ENCODE results near the gene MGLL. TPM values are rescaled to one million over a fixed set of nuclear protein-coding genes. Genes with fewer than 3 reads are reported as not detected.

The MGLL gene
- 10 to 100 TPM; 24.7 to 47.2 (median 43.1) TPM for polyA plus RNA-seq
- long read RNA-seq, donor 1 = 0 reads
- long read RNA-seq, donor 2, full-length matches to known transcripts = 3 of 34 reads
- long read RNA-seq, donor 2, partial matches to known transcripts = 11 of 34 reads
- long read RNA-seq, donor 2, other reads (novel, unspliced or antisense) = 20 of 34 reads
- long read RNA-seq, donor 3, full-length matches to known transcripts = 5 of 5 reads
- long read RNA-seq, donor 3, partial matches to known transcripts = 0 of 5 reads
- long read RNA-seq, donor 3, other reads (novel, unspliced or antisense) = 0 of 5 reads
- long read RNA-seq, donor 4, full-length matches to known transcripts = 1 of 1 reads
- long read RNA-seq, donor 4, partial matches to known transcripts = 0 of 1 reads
- long read RNA-seq, donor 4, other reads (novel, unspliced or antisense) = 0 of 1 reads
- long read RNA-seq, donor 5, full-length matches to known transcripts = 6 of 6 reads
- long read RNA-seq, donor 5, partial matches to known transcripts = 0 of 6 reads
- long read RNA-seq, donor 5, other reads (novel, unspliced or antisense) = 0 of 6 reads
- long read RNA-seq, donor 6, full-length matches to known transcripts = 10 of 10 reads
- long read RNA-seq, donor 6, partial matches to known transcripts = 0 of 10 reads
- long read RNA-seq, donor 6, other reads (novel, unspliced or antisense) = 0 of 10 reads
- long read RNA-seq, donor 7 = 0 reads
- long read RNA-seq, donor 8, full-length matches to known transcripts = 2 of 2 reads
- long read RNA-seq, donor 8, partial matches to known transcripts = 0 of 2 reads
- long read RNA-seq, donor 8, other reads (novel, unspliced or antisense) = 0 of 2 reads
- long read RNA-seq, donor 9, full-length matches to known transcripts = 1 of 1 reads
- long read RNA-seq, donor 9, partial matches to known transcripts = 0 of 1 reads
- long read RNA-seq, donor 9, other reads (novel, unspliced or antisense) = 0 of 1 reads
- long read RNA-seq, donor 10, full-length matches to known transcripts = 18 of 24 reads
- long read RNA-seq, donor 10, partial matches to known transcripts = 6 of 24 reads
- long read RNA-seq, donor 10, other reads (novel, unspliced or antisense) = 0 of 24 reads

GRCh38 chr3:127822041-127822681 is at the start of gene MGLL:
Gene MGLL (minus strand): TSS chr3:127822515. CDS start chr3:127822318, 197 bp downstream.
- H3K4me1 ChIP-seq (ENCODE audit: control insufficient read depth in 3 of 3, insufficient read depth in 2 of 3, low read depth in 1 of 3, low read length in 2 of 3) = peaks cover 13 to 48% (median 15%) of the 10 kb centered on the region in 3 donors
- H3K9me3 ChIP-seq (ENCODE audit: control insufficient read depth in 2 of 2, insufficient read depth in 1 of 2, low read depth in 1 of 2, low read length in 1 of 2) = no peaks in the 10 kb centered on the region
- no peak for FAIRE-seq
- peaks cover 0 to 19% (median 0%) of the 10 kb centered on the region in 3 donors for H3K36me3 ChIP-seq (ENCODE audit: control insufficient read depth in 3 of 3, insufficient read depth in 2 of 3, low read depth in 1 of 3, low read length in 3 of 3)
- H3K4me3 ChIP-seq (ENCODE audit: low read depth in 1 of 3, low read length in 3 of 3) = peak within 1 kb of the TSS; percentile 48 to 87 (median 68)
- DNase-seq = peak in 1 of 2 donors; percentile 57
- peak within 1 kb of the TSS; percentile 68 to 91 (median 88) for H3K27ac ChIP-seq (ENCODE audit: low read depth in 1 of 3, low read length in 2 of 3)
- H3K27me3 ChIP-seq (ENCODE audit: control insufficient read depth in 3 of 3, insufficient read depth in 3 of 3, low read length in 3 of 3) = no peaks in the 10 kb centered on the region
- 1 to 3% (median 1%) methylated on average over 21 to 23 of the region's 23 CpGs for whole genome bisulfite sequencing, 3 donors

- no peaks in the 10 kb centered on the region for H3K36me3 ChIP-seq (ENCODE audit: control insufficient read depth in 3 of 3, insufficient read depth in 2 of 3, low read depth in 1 of 3, low read length in 3 of 3)
- no peaks in the 10 kb centered on the region for H3K9me3 ChIP-seq (ENCODE audit: control insufficient read depth in 2 of 2, insufficient read depth in 1 of 2, low read depth in 1 of 2, low read length in 1 of 2)
- WGBS, 3 donors = 67 to 88% (median 70%) methylated on average over 4 of the region's 4 CpGs
- H3K27me3 ChIP-seq (ENCODE audit: control insufficient read depth in 3 of 3, insufficient read depth in 3 of 3, low read length in 3 of 3) = peaks cover 0 to 2% (median 0%) of the 10 kb centered on the region in 3 donors
- H3K27ac ChIP-seq (ENCODE audit: low read depth in 1 of 3, low read length in 2 of 3) = no peak overlapping the region
- no peaks in the 10 kb centered on the region for H3K4me1 ChIP-seq (ENCODE audit: control insufficient read depth in 3 of 3, insufficient read depth in 2 of 3, low read depth in 1 of 3, low read length in 2 of 3)
- DNase-seq (no peak), FAIRE-seq (no peak)
- H3K4me3 ChIP-seq (ENCODE audit: low read depth in 1 of 3, low read length in 3 of 3) = no peak overlapping the region
Measured at GRCh38 chr3:127870156-127870555, 47.8 kb upstream of the MGLL start.

- Histone ChIP-seq H3K4me1 (ENCODE audit: control insufficient read depth in 3 of 3, insufficient read depth in 2 of 3, low read depth in 1 of 3, low read length in 2 of 3) (no peaks in the 10 kb centered on the region), H3K4me3 (ENCODE audit: low read depth in 1 of 3, low read length in 3 of 3) (no peak overlapping the region), H3K27ac (ENCODE audit: low read depth in 1 of 3, low read length in 2 of 3) (no peak overlapping the region), H3K36me3 (ENCODE audit: control insufficient read depth in 3 of 3, insufficient read depth in 2 of 3, low read depth in 1 of 3, low read length in 3 of 3) (no peaks in the 10 kb centered on the region), H3K27me3 (ENCODE audit: control insufficient read depth in 3 of 3, insufficient read depth in 3 of 3, low read length in 3 of 3) (peaks cover 0 to 2% (median 0%) of the 10 kb centered on the region in 3 donors), H3K9me3 (ENCODE audit: control insufficient read depth in 2 of 2, insufficient read depth in 1 of 2, low read depth in 1 of 2, low read length in 1 of 2) (no peaks in the 10 kb centered on the region)
- FAIRE-seq (no peak), DNase-seq (no peak)
Measured at GRCh38 chr3:127867986-127868385, 45.7 kb upstream of the MGLL start.

- Histone ChIP-seq H3K4me3 (ENCODE audit: low read depth in 1 of 3, low read length in 3 of 3) (no peak overlapping the region), H3K36me3 (ENCODE audit: control insufficient read depth in 3 of 3, insufficient read depth in 2 of 3, low read depth in 1 of 3, low read length in 3 of 3) (no peaks in the 10 kb centered on the region), H3K4me1 (ENCODE audit: control insufficient read depth in 3 of 3, insufficient read depth in 2 of 3, low read depth in 1 of 3, low read length in 2 of 3) (no peaks in the 10 kb centered on the region), H3K27me3 (ENCODE audit: control insufficient read depth in 3 of 3, insufficient read depth in 3 of 3, low read length in 3 of 3) (peaks cover 0 to 2% (median 0%) of the 10 kb centered on the region in 3 donors), H3K27ac (ENCODE audit: low read depth in 1 of 3, low read length in 2 of 3) (no peak overlapping the region), H3K9me3 (ENCODE audit: control insufficient read depth in 2 of 2, insufficient read depth in 1 of 2, low read depth in 1 of 2, low read length in 1 of 2) (no peaks in the 10 kb centered on the region)
- FAIRE-seq (no peak), DNase-seq (no peak)
- WGBS, 3 donors = 79 to 92% (median 83%) methylated on average over 2 of the region's 2 CpGs
Measured at GRCh38 chr3:127867412-127867811, 45.1 kb upstream of the MGLL start.

GRCh38 chr3:127865941-127866340 is 43.6 kb upstream of the MGLL start:
- H3K27ac ChIP-seq (ENCODE audit: low read depth in 1 of 3, low read length in 2 of 3) = no peak overlapping the region
- 65 to 81% (median 80%) methylated on average over 4 of the region's 4 CpGs for WGBS, 3 donors
- H3K27me3 ChIP-seq (ENCODE audit: control insufficient read depth in 3 of 3, insufficient read depth in 3 of 3, low read length in 3 of 3) = peaks cover 0 to 2% (median 0%) of the 10 kb centered on the region in 3 donors
- FAIRE-seq (no peak), DNase-seq (no peak)
- no peak overlapping the region for H3K4me3 ChIP-seq (ENCODE audit: low read depth in 1 of 3, low read length in 3 of 3)
- H3K36me3 ChIP-seq (ENCODE audit: control insufficient read depth in 3 of 3, insufficient read depth in 2 of 3, low read depth in 1 of 3, low read length in 3 of 3) = no peaks in the 10 kb centered on the region
- no peaks in the 10 kb centered on the region for H3K9me3 ChIP-seq (ENCODE audit: control insufficient read depth in 2 of 2, insufficient read depth in 1 of 2, low read depth in 1 of 2, low read length in 1 of 2)
- H3K4me1 ChIP-seq (ENCODE audit: control insufficient read depth in 3 of 3, insufficient read depth in 2 of 3, low read depth in 1 of 3, low read length in 2 of 3) = no peaks in the 10 kb centered on the region

- Histone ChIP-seq H3K27me3 (ENCODE audit: control insufficient read depth in 3 of 3, insufficient read depth in 3 of 3, low read length in 3 of 3) (no peaks in the 10 kb centered on the region), H3K36me3 (ENCODE audit: control insufficient read depth in 3 of 3, insufficient read depth in 2 of 3, low read depth in 1 of 3, low read length in 3 of 3) (no peaks in the 10 kb centered on the region), H3K27ac (ENCODE audit: low read depth in 1 of 3, low read length in 2 of 3) (no peak overlapping the region), H3K4me3 (ENCODE audit: low read depth in 1 of 3, low read length in 3 of 3) (no peak overlapping the region), H3K4me1 (ENCODE audit: control insufficient read depth in 3 of 3, insufficient read depth in 2 of 3, low read depth in 1 of 3, low read length in 2 of 3) (peaks cover 0 to 3% (median 0%) of the 10 kb centered on the region in 3 donors), H3K9me3 (ENCODE audit: control insufficient read depth in 2 of 2, insufficient read depth in 1 of 2, low read depth in 1 of 2, low read length in 1 of 2) (no peaks in the 10 kb centered on the region)
- DNase-seq (no peak), FAIRE-seq (no peak)
- WGBS, 3 donors = 56 to 63% (median 59%) methylated on average over 7 of the region's 7 CpGs
Measured at GRCh38 chr3:127860211-127860696, 37.9 kb upstream of the MGLL start.

- 87 to 89% (median 88%) methylated on average over 6 of the region's 6 CpGs for WGBS, 3 donors
- Histone ChIP-seq H3K4me3 (ENCODE audit: low read depth in 1 of 3, low read length in 3 of 3) (no peak overlapping the region), H3K9me3 (ENCODE audit: control insufficient read depth in 2 of 2, insufficient read depth in 1 of 2, low read depth in 1 of 2, low read length in 1 of 2) (no peaks in the 10 kb centered on the region), H3K27ac (ENCODE audit: low read depth in 1 of 3, low read length in 2 of 3) (no peak overlapping the region), H3K27me3 (ENCODE audit: control insufficient read depth in 3 of 3, insufficient read depth in 3 of 3, low read length in 3 of 3) (no peaks in the 10 kb centered on the region), H3K36me3 (ENCODE audit: control insufficient read depth in 3 of 3, insufficient read depth in 2 of 3, low read depth in 1 of 3, low read length in 3 of 3) (no peaks in the 10 kb centered on the region), H3K4me1 (ENCODE audit: control insufficient read depth in 3 of 3, insufficient read depth in 2 of 3, low read depth in 1 of 3, low read length in 2 of 3) (peaks cover 0 to 3% (median 0%) of the 10 kb centered on the region in 3 donors)
- DNase-seq (no peak), FAIRE-seq (no peak)
Measured at GRCh38 chr3:127859730-127860129, 37.4 kb upstream of the MGLL start.
